Left ventricle myocardium inferior (tissue), 1 donor: ENCODE data around the gene SHE. TPM values are rescaled to one million over a fixed set of nuclear protein-coding genes. Genes with fewer than 3 reads are reported as not detected.

Experiments used
- DNase-seq: peaks from one replicate; pipeline ENCODE4 v3.0.0-alpha.2; 2020
- H3K27ac ChIP-seq: fragments of 200-600 bp; replicated peaks from 2 replicates; pipeline ENCODE4 v1.8.0; 2021
- H3K27me3 ChIP-seq: fragments of 200-600 bp; 2 replicates; pipeline ENCODE4 v1.8.0; 2021; ENCODE audit warnings: low read depth
- H3K36me3 ChIP-seq: fragments of 200-600 bp; 2 replicates; pipeline ENCODE4 v1.8.0; 2021
- H3K4me1 ChIP-seq: fragments of 200-600 bp; 2 replicates; pipeline ENCODE4 v1.8.0; 2021
- H3K4me3 ChIP-seq: fragments of 200-600 bp; 2 replicates; pipeline ENCODE4 v1.8.0; 2021; ENCODE audit warnings: mild to moderate bottlenecking, moderate library complexity
- H3K9me3 ChIP-seq: fragments of 200-600 bp; replicated peaks from 2 replicates; pipeline ENCODE4 v1.8.0; 2021
- CTCF ChIP-seq: fragments of 200-600 bp; IDR thresholded peaks from 2 replicates; pipeline ENCODE4 v1.8.0; 2021; ENCODE audit warnings: antibody characterized with exemption, mild to moderate bottlenecking, borderline replicate concordance
- intact Hi-C: fragments of 100-400 bp; cut with micrococcal nuclease; formaldehyde crosslinking; loops from one replicate; pipeline ENCODE4 v1.11.0; 2022
- total RNA-seq: library from RNA; stranded (reverse); fragmentation: NEBNext Ultra II Directional; extraction: Animal tissue kit (Norgen Biotek cat#: 25700); gene quantifications from one replicate; pipeline ENCODE4 v1.2.1, GENCODE V29; 2021
- donor health status: DM: no; HTN: yes; CAD: no; lungs with severe emphysema.

SHE gene
- total RNA-seq, 1 donor from 2014 or later = 9.2 TPM

GRCh38 chr1:154499446-154499845, 2.8 kb downstream of the SHE start:
- Histone ChIP-seq H3K4me1 (peaks cover 73% of the 10 kb centered on the region), H3K9me3 (no peaks in the 10 kb centered on the region), H3K4me3 (peak overlapping the region; percentile 74), H3K27ac (peak overlapping the region; percentile 94), H3K27me3 (peaks cover 44% of the 10 kb centered on the region), H3K36me3 (peaks cover 14% of the 10 kb centered on the region)
- no peak for DNase-seq
- intact Hi-C loops = no loop called here
- no peak for TF ChIP-seq CTCF

GRCh38 chr1:154497026-154497806, 5.0 kb downstream of the SHE start:
- H3K36me3 ChIP-seq = peaks cover 14% of the 10 kb centered on the region
- peaks cover 31% of the 10 kb centered on the region for H3K27me3 ChIP-seq
- peak; percentile 33 for DNase-seq
- H3K4me3 ChIP-seq = peak overlapping the region; percentile 74
- H3K4me1 ChIP-seq = peaks cover 85% of the 10 kb centered on the region
- intact Hi-C loops = no loop called here
- TF ChIP-seq CTCF = no peak
- H3K27ac ChIP-seq = peak overlapping the region; percentile 94
- H3K9me3 ChIP-seq = no peaks in the 10 kb centered on the region

- intact Hi-C loops = no loop called here
- no peak for TF ChIP-seq CTCF
- H3K27ac ChIP-seq = peak overlapping the region; percentile 94
- H3K4me3 ChIP-seq = peak overlapping the region; percentile 74
- peaks cover 23% of the 10 kb centered on the region for H3K27me3 ChIP-seq
- DNase-seq = no peak
- H3K4me1 ChIP-seq = peaks cover 85% of the 10 kb centered on the region
- no peaks in the 10 kb centered on the region for H3K9me3 ChIP-seq
- peaks cover 14% of the 10 kb centered on the region for H3K36me3 ChIP-seq
These were observed 5.8 kb downstream of the SHE start for GRCh38 chr1:154496383-154496782.

- peaks cover 16% of the 10 kb centered on the region for H3K27me3 ChIP-seq
- TF ChIP-seq CTCF = no peak
- peak overlapping the region; percentile 74 for H3K4me3 ChIP-seq
- H3K9me3 ChIP-seq = no peaks in the 10 kb centered on the region
- H3K27ac ChIP-seq = peak overlapping the region; percentile 94
- peaks cover 14% of the 10 kb centered on the region for H3K36me3 ChIP-seq
- intact Hi-C loops = no loop called here
- no peak for DNase-seq
- H3K4me1 ChIP-seq = peaks cover 87% of the 10 kb centered on the region
These were observed 6.5 kb downstream of the SHE start for GRCh38 chr1:154495496-154496273.

- intact Hi-C loops = no loop called here
- Histone ChIP-seq H3K9me3 (no peaks in the 10 kb centered on the region), H3K4me3 (peak overlapping the region; percentile 38), H3K36me3 (peaks cover 9% of the 10 kb centered on the region), H3K27me3 (no peaks in the 10 kb centered on the region), H3K4me1 (peaks cover 96% of the 10 kb centered on the region), H3K27ac (peak overlapping the region; percentile 94)
- peak; percentile 53 for DNase-seq
- TF ChIP-seq CTCF = peak; percentile 20
These were observed 8.9 kb downstream of the SHE start for GRCh38 chr1:154493276-154493675.
